ENCODE data around the gene APLNR.

- TF ChIP-seq EZH2phosphoT487 (IDR thresholded peaks at IDR 0.05; ENCODE audit: borderline replicate concordance, low read depth) (no peak), POLR2AphosphoS5 (IDR thresholded peaks at IDR 0.05; ENCODE audit: low read depth, low read length) (no peak), CTCF (IDR thresholded peaks at IDR 0.05) (no peak)
Measured at GRCh38 chr11:57230316-57230715, 6.7 kb downstream of the APLNR start.
